Smooth muscle cell (in vitro differentiated cells): ENCODE measurements around the gene FNBP1L. TPM values are rescaled to one million over a fixed set of nuclear protein-coding genes. Genes with fewer than 3 reads are reported as not detected.

Experiments
- DNase-seq: peaks from one replicate; lab custom pipeline; 2025; ENCODE audit not compliant: unreplicated experiment; lab: John Stamatoyannopoulos, UW
- H2AFZ ChIP-seq: fragments of 200-600 bp; sonication (generic); 2 replicates; pipeline ENCODE4 v1.6.0; 2016; ENCODE audit warnings: antibody characterized with exemption, low read depth, mild to moderate bottlenecking
- H3F3A ChIP-seq: fragments of 200-600 bp; sonication (generic); 2 replicates; pipeline ENCODE4 v1.6.0; 2017; ENCODE audit warnings: antibody characterized with exemption, low read depth
- H3K27ac ChIP-seq: fragments of 200-600 bp; sonication (generic); 2 replicates; pipeline ENCODE4 v1.5.1; 2016; ENCODE audit warnings: low read depth, mild to moderate bottlenecking
- H3K27me3 ChIP-seq: fragments of 200-600 bp; sonication (generic); 2 replicates; pipeline ENCODE4 v1.6.1; 2016; ENCODE audit warnings: low read depth, mild to moderate bottlenecking
- H3K36me3 ChIP-seq: fragments of 200-600 bp; sonication (generic); 2 replicates; pipeline ENCODE4 v1.5.1; 2016; ENCODE audit warnings: low read depth
- H3K4me1 ChIP-seq: fragments of 200-600 bp; sonication (generic); 2 replicates; pipeline ENCODE4 v1.5.1; 2016; ENCODE audit warnings: low read depth
- H3K4me2 ChIP-seq: fragments of 200-600 bp; sonication (generic); 2 replicates; pipeline ENCODE4 v1.6.0; 2016; ENCODE audit warnings: mild to moderate bottlenecking
- H3K4me3 ChIP-seq: fragments of 200-600 bp; sonication (generic); 2 replicates; pipeline ENCODE4 v1.5.1; 2016; ENCODE audit warnings: mild to moderate bottlenecking
- H3K79me2 ChIP-seq: fragments of 200-600 bp; sonication (generic); 2 replicates; pipeline ENCODE4 v1.6.0; 2016; ENCODE audit warnings: low read depth, mild to moderate bottlenecking
- H3K9ac ChIP-seq: fragments of 200-600 bp; sonication (generic); 2 replicates; pipeline ENCODE4 v1.6.0; 2016; ENCODE audit warnings: low read depth
- H3K9me3 ChIP-seq: fragments of 200-600 bp; sonication (generic); replicated peaks from 2 replicates; pipeline ENCODE4 v1.5.1; 2016; ENCODE audit warnings: low read depth
- H4K20me1 ChIP-seq: fragments of 200-600 bp; sonication (generic); 2 replicates; pipeline ENCODE4 v1.6.0; 2016; ENCODE audit warnings: low read depth
- CTCF ChIP-seq: fragments of 200-600 bp; sonication (generic); IDR thresholded peaks from 2 replicates; pipeline ENCODE4 v1.5.1; 2017; ENCODE audit warnings: borderline replicate concordance, mild to moderate bottlenecking, antibody characterized with exemption; ENCODE audit not compliant: insufficient read depth, poor library complexity, severe bottlenecking
- WGBS: methylation state at CpG from one replicate; pipeline ENCODE4 v1.1.7; 2016; ENCODE audit warnings: low lambda C conversion rate; 5-methylcytosine and 5-hydroxymethylcytosine counted together
- polyA plus RNA-seq: library from polyadenylated mRNA; unstranded; fragments of >200 nt; fragmentation: Nextera tagmentation; extraction: Ambion mirVana; gene quantifications from 2 replicates; pipeline ENCODE4 v1.2.1, GENCODE V29; 2016
- total RNA-seq: library from RNA; depleted of rRNA; stranded (reverse); fragments of >200 nt; gene quantifications from 2 replicates; pipeline ENCODE4 v1.2.3, GENCODE V29; 2014

Gene FNBP1L
- total and polyA plus RNA-seq, 2 experiments from 2014 or later: 18.7 to 60.4 TPM

GRCh38 chr1:93450321-93450720, 2.4 kb downstream of the FNBP1L start:
- TF ChIP-seq CTCF: no peak
- Histone ChIP-seq H3K9me3 (no peaks in the 10 kb centered on the region), H3K27ac (no peak overlapping the region), H3K4me1 (peaks cover 29% of the 10 kb centered on the region), H4K20me1 (peaks cover 61% of the 10 kb centered on the region), H2AFZ (no peak overlapping the region), H3K4me2 (peak overlapping the region; percentile 96), H3K9ac (no peak overlapping the region), H3F3A (no peaks in the 10 kb centered on the region), H3K4me3 (peak overlapping the region; percentile 99), H3K27me3 (no peaks in the 10 kb centered on the region), H3K36me3 (no peaks in the 10 kb centered on the region), H3K79me2 (peaks cover 73% of the 10 kb centered on the region)
- WGBS: 62% methylated on average over 1 of the region's 1 CpG
- no peak for DNase-seq

GRCh38 chr1:93453911-93454310, 6.0 kb downstream of the FNBP1L start:
- Histone ChIP-seq H3K27me3 (no peaks in the 10 kb centered on the region), H3K9me3 (no peaks in the 10 kb centered on the region), H3K4me2 (peak overlapping the region; percentile 42), H4K20me1 (peaks cover 96% of the 10 kb centered on the region), H3F3A (no peaks in the 10 kb centered on the region), H3K4me3 (no peak overlapping the region), H3K27ac (peak overlapping the region; percentile 13), H3K9ac (no peak overlapping the region), H2AFZ (no peak overlapping the region), H3K4me1 (peaks cover 22% of the 10 kb centered on the region), H3K79me2 (peaks cover 100% of the 10 kb centered on the region), H3K36me3 (peaks cover 2% of the 10 kb centered on the region)
- TF ChIP-seq CTCF: no peak
- WGBS: 55% methylated on average over 1 of the region's 1 CpG
- DNase-seq: no peak

- H3K9ac ChIP-seq: no peak overlapping the region
- H2AFZ ChIP-seq: no peak overlapping the region
- peaks cover 98% of the 10 kb centered on the region for H4K20me1 ChIP-seq
- 99% methylated on average over 3 of the region's 3 CpGs for WGBS
- H3K4me2 ChIP-seq: no peak overlapping the region
- H3K36me3 ChIP-seq: peaks cover 2% of the 10 kb centered on the region
- DNase-seq: no peak
- no peaks in the 10 kb centered on the region for H3K9me3 ChIP-seq
- no peaks in the 10 kb centered on the region for H3F3A ChIP-seq
- TF ChIP-seq CTCF: no peak
- H3K27ac ChIP-seq: no peak overlapping the region
- H3K4me1 ChIP-seq: no peaks in the 10 kb centered on the region
- no peak overlapping the region for H3K4me3 ChIP-seq
- H3K27me3 ChIP-seq: no peaks in the 10 kb centered on the region
- peaks cover 100% of the 10 kb centered on the region for H3K79me2 ChIP-seq
Observed at GRCh38 chr1:93459126-93459525, 11.2 kb downstream of the FNBP1L start.

GRCh38 chr1:93461236-93461635, 13.3 kb downstream of the FNBP1L start:
- TF ChIP-seq CTCF: no peak
- H3F3A ChIP-seq: no peaks in the 10 kb centered on the region
- H3K27me3 ChIP-seq: no peaks in the 10 kb centered on the region
- H3K4me1 ChIP-seq: no peaks in the 10 kb centered on the region
- H3K9ac ChIP-seq: no peak overlapping the region
- no peak overlapping the region for H3K4me2 ChIP-seq
- no peaks in the 10 kb centered on the region for H3K9me3 ChIP-seq
- H4K20me1 ChIP-seq: peaks cover 78% of the 10 kb centered on the region
- H3K79me2 ChIP-seq: peaks cover 100% of the 10 kb centered on the region
- no peak overlapping the region for H3K4me3 ChIP-seq
- H3K36me3 ChIP-seq: peaks cover 2% of the 10 kb centered on the region
- 92% methylated on average over 5 of the region's 5 CpGs for WGBS
- no peak for DNase-seq
- H3K27ac ChIP-seq: no peak overlapping the region
- no peak overlapping the region for H2AFZ ChIP-seq
